GM03348 (cell line): ENCODE measurements around the gene OSGIN1.

Source experiments
- DNase-seq: peaks from one replicate; pipeline ENCODE4 v3.0.0; 2012; ENCODE audit warnings: low spot score

Gene OSGIN1

GRCh38 chr16:84000989-84001642, 48.1 kb downstream of the OSGIN1 start:
- DNase-seq, result no peak

GRCh38 chr16:84001726-84002125, 48.7 kb downstream of the OSGIN1 start:
- DNase-seq, result no peak

GRCh38 chr16:84003038-84003437, 50.0 kb downstream of the OSGIN1 start:
- no peak for DNase-seq

- DNase-seq, result no peak
Measured at GRCh38 chr16:84004442-84004841, 51.4 kb downstream of the OSGIN1 start.

- no peak for DNase-seq
Measured at GRCh38 chr16:84005391-84005790, 52.4 kb downstream of the OSGIN1 start.

- no peak for DNase-seq
Measured at GRCh38 chr16:84007520-84007919, 54.5 kb downstream of the OSGIN1 start.

- no peak for DNase-seq
Measured at GRCh38 chr16:84007965-84008364, 54.9 kb downstream of the OSGIN1 start.

- no peak for DNase-seq
Measured at GRCh38 chr16:84009282-84009681, 56.2 kb downstream of the OSGIN1 start.

GRCh38 chr16:84013787-84014569, 60.9 kb downstream of the OSGIN1 start:
- DNase-seq, result peak; percentile 42

GRCh38 chr16:84014570-84015327, 61.7 kb downstream of the OSGIN1 start:
- no peak for DNase-seq

GRCh38 chr16:84015399-84015798, 62.4 kb downstream of the OSGIN1 start:
- no peak for DNase-seq
